GM18861 (cell line): ENCODE results near the gene MYEOV.

ENCODE experiments used
- ATAC-seq: cut with Tn5 transposase; IDR thresholded peaks from one replicate; pipeline ENCODE4 v1.9.1; 2021; ENCODE audit not compliant: unreplicated experiment

MYEOV gene

GRCh38 chr11:69301081-69301454 is 7.1 kb downstream of the MYEOV start:
- no peak for ATAC-seq

DNA sequence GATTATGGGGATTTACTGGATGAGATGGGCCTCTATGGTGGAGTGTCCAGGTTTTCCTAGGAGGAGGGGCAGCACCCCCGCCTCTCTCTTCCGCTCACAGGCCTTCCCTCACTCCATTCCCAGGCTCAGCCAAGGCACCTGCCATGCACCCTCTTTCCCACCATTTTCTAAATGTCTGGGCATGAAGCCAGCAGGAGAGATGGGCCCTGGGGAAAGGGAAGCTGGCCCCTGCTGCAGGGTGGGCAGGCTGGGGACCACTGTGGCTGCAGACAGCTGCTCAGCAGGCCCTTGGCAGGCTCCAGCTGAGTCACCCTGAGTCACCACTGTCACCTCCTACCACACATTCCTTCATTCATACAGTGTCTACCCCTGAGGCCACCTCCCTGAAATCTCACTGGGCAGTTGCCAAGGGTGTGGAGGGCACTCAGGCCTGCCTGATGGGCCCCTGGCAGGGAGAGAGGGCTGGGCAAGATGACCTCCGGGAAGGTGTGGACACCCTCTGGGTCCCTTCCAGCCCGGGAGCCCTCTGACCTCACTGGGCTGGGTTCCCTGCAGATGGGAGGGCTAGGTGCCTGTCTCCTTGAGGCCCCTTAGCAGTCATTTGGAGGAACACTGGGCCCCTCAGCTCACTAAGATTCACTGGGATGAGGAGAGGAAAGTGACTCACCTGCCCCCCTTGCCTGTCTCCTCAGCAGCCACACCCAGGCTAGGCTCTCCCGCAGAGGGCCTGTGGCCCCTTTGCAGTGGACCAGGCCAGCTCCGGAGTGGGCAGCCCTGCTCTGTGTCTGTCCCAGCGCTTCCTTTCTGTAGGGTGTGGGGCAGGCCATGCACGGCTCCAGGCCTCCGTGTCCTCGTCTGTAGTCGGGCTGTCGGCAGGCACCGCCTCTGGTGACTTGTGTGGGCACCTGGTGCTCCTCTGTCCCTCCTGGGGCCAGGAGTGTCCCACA is 7.8 kb downstream of the MYEOV start:
- no peak for ATAC-seq

- ATAC-seq = no peak
These were observed 8.6 kb downstream of the MYEOV start for GRCh38 chr11:69302447-69303020.

DNA sequence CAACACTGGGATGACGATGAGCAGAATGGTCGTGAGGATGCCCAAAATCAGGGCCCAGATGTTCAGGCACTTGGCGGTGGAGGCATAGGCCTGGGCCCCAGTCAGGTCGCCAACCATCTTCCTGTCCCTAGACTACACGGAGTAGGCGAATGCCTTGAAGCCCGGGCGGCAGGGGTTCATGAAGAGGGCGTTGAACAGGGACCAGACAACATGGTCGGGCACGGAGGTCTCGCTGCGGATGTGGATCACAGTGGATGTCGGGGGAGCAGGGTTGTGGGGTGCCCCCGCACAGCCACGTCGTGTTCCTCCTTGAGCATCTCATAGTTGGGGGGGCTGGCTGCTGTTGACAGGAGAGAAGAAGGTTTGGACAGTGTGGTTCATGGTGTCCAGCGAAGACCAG is 9.5 kb downstream of the MYEOV start:
- ATAC-seq = no peak

GRCh38 chr11:69304258-69304657 is 10.3 kb downstream of the MYEOV start:
- no peak for ATAC-seq

DNA sequence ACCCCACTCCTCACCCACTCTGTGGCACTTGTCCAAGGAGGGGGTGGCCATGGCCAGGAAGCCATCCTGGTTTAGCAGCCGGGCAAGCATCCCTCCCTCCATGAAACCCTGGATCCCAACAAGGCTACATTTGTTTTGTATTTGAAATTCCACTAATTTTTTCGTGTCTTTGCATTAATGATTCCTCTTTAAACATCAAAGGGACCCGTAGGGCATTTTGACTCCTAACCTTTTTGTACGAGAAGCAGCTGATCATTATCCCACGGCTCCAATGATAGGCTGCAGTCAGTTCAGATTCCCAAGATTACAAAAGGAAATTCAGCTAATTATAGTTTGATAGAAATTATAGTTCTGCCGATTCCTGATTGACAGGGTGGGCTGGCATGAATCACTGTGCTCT is 10.7 kb downstream of the MYEOV start:
- ATAC-seq = no peak

- no peak for ATAC-seq
These were observed 12.1 kb downstream of the MYEOV start for GRCh38 chr11:69305885-69306540.

- no peak for ATAC-seq
These were observed 12.9 kb downstream of the MYEOV start for GRCh38 chr11:69306821-69307220.

DNA sequence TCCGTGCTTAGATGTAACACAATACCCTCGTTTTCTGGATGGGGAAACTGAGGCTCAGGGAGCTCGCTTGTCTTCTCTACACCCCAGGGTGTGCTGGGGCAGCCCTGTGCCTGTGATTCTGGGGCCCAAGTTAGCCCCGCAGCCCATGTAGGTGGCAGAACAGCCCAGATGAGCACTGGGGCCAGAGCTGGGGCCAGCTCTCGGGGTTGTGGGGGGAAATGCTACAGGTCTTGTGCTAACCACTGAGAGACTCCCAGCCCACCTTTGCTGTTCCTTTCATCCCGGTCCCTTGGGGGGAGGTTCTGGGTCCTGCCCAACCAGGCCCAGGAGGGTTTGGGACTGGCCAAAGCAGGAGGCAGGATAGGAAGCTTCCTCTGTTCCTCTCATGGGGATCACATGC is 13.5 kb downstream of the MYEOV start:
- ATAC-seq = no peak

- no peak for ATAC-seq
These were observed 14.0 kb downstream of the MYEOV start for GRCh38 chr11:69307871-69308431.

DNA sequence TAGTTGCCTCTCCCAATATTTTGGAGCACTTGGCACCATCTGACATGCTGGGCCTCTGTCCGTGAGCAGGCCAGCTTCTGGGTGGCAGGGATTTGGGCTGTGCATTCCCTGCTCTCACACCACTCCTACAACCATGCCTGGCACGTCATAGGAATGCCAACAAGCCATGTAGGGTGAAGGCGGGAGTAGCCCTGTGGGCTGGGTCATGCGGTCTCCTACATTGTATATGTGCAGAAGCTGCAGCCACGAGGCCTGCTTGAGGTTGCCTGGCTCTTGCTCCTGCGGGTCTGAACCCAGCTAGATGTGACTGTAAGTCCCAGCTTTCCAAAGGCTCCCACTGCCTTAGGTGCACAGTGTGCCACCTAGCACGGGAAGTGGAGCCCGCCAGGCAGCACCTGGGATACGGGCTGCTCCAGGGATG is 14.5 kb downstream of the MYEOV start:
- ATAC-seq = no peak

DNA sequence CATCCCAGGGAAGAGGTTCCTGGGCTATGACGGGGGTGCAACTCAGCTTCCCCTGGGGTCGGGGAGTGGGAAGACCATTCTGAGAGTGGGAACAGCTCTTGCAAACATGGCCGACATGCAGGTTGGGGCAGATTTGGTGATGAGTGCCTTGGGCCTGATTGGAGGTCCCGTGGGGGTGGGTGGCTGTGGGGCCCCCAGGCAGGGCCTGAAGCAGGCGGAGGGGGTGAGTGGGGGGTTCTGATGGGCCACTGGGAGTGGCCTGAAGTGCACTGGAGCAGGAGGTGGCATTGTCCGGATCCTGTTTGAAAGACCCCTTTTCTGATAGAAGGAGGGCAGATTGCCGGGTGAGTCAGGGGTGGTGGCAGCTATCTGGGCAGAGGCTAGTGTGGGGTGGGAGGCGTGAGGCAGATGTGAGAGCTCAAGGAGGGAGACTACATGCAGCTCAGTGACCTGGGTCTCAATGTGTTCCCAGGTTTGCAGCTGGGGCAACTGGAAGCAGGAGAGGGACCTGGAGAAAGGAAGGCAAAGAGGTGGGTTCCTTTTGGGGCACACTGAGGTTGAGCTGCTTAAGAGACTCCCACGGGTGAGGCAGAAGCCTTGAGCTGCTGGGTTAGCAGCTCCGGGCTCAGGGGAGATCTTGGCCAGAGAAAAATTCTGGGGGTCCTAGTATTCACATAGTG is 15.1 kb downstream of the MYEOV start:
- no peak for ATAC-seq

GRCh38 chr11:69309631-69310280 is 15.8 kb downstream of the MYEOV start:
- no peak for ATAC-seq

DNA sequence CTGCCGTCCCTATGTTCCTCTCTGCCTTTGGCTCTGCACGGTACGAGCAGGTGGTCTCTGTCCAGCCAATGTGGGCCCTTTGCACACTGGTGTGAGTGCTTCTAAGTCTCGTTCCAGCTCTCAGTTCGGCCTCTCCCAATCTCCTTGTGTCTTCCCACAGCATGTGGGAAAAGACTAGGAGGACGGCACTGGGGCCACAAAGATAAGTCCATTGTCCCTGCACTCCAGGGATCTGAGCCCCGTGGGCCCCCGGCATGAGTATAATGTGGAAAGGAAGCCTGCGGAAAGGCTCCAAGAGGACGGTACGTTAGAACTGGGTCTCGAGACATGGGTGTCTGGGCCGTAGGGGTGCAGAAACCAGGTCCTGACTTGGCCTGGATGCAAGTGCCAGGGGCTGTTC is 16.4 kb downstream of the MYEOV start:
- ATAC-seq = no peak

DNA sequence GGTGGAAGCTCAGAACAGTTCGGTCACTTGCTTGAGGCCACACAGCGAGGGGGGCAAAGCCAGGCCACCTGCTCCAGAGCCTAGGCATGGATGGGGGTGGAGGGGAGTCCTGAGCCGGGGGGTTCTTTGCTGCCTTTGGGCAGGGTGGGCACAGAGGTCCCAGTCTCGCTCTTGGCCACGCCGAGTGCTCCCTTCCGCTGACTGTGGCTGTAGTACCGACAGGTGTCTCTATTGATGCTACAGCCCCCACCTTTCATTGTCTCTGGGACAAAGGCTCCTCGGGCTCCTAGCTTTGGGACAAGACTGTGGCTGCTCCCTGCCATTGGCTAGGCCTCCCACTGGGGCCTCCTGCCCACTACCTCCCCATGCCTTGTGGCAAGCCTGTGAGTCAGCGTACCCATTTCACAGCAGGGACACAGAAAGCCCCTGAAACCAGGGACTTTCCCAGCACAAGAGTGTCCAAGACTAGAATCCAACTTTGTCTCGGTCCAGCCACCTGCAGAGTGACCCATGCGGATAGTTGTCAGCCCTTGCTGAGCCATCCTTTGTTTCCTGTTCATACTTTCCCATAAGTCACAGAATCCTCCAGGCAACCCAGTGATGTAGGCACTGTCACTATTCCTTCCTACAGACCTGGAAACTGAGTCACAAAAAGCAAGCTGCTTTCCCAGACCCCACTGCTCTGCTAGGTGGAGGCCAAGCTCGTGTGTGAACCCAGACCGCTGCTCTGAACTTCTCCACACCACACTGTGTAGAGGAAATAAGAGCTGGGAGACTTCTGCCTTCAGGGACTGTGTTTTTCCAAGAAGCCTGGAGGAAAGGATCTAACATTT is 17.2 kb downstream of the MYEOV start:
- ATAC-seq = no peak

DNA sequence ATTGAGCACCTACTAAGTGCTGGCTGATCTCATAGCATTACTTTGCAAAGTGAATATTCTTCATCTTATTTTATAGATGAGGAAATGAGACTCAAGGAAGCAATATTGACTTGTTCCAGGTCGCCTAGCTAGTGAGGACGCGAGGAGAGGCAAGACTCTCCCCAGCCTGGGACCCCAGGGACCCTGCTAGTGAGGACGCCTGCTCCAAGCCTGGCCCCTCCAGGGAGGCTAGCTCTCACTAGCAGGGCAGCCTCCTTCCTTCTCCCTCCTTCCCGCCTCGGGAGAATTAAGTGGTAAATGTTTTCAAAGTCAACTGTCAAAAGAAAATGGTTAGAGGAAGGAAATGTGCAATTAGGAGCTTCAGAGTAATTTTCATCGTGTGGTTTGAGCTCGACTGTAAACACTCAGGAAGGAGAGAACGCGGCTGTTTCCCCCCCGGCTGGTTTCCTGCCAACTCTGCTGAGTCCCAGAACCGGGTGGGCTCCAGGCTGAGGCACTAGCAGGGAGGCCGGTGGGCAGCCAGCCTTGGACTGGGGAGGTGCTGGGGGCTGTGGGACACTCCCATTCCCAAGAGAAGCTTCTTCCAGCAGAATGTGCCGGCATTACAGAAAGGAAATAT is 17.9 kb downstream of the MYEOV start:
- no peak for ATAC-seq

DNA sequence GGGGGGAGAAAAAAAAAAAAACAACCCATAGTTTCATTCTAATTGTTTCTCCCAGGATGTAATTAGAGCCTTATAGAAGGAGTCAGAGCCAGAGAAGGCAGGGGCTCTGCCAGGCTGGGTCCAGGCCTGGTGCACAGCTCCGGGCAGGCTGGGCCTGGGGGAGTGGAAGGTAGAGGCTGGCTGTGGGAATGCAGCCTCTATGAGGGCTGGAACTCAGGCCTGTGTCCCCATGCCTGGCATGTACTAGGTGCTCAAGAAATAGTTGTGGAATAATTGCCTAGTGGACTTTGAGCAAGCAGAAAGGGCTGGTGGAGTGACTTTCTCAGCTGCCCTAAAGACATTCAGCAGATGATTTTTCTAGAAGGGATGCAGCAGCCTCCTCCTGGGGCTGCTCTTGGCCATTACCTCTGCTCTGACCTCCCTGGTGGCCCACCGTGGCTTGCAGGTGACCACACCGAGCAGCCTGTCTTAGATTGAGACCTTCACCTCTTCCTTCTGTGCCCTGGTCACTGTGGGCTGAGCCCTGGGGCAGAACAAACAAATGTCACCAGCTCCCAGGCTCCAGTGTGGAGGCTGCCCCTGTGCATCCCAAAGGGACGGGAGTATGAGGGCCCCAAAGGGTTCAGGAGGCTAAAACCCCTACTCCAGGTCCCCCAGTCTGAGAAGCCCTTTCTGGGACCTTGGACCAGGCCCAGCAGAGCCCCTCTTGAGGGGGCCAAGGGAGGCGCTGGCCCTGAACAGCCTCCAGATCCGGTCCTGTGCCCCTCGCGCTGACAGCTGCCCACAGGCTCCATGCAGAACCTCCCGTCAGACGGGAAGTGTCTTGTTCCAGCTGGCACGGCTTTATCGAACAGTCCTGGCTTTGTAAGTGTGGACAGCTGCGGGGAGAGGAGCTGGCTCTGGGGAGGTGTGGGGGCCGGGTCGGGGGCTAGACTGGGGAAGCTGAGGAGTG is 18.8 kb downstream of the MYEOV start:
- no peak for ATAC-seq

GRCh38 chr11:69313992-69314391 is 20.0 kb downstream of the MYEOV start:
- ATAC-seq = no peak
